HG03095 (cell line): Measurements from ENCODE around the gene TNRC18.

ENCODE experiments used
- ATAC-seq: cut with Tn5 transposase; IDR thresholded peaks from one replicate; pipeline ENCODE4 v1.9.1; 2021; ENCODE audit warnings: moderate library complexity; ENCODE audit not compliant: unreplicated experiment

TNRC18 gene

DNA sequence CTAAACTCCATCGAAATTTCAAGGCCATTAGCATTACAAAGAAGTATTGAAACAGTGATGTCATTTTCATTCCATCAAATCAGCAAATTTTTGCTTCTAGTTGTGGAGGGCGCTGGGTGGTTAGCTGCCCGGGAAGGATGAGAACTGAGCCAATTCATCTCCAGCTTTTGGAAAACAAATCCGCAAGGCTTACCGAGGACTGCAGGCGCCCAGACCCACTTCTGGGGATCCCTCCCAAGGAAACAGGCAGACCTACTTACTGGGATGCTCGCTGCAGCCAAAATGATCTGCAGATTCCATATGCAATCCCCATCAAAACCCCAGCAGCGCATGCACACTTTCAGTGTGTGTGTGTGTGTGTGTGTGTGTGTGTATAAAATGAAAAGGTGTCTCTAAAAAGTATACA is 19.2 kb downstream of the TNRC18 start:
- ATAC-seq: no peak

GRCh38 chr7:5403442-5403841 is 20.2 kb downstream of the TNRC18 start:
- no peak for ATAC-seq

DNA sequence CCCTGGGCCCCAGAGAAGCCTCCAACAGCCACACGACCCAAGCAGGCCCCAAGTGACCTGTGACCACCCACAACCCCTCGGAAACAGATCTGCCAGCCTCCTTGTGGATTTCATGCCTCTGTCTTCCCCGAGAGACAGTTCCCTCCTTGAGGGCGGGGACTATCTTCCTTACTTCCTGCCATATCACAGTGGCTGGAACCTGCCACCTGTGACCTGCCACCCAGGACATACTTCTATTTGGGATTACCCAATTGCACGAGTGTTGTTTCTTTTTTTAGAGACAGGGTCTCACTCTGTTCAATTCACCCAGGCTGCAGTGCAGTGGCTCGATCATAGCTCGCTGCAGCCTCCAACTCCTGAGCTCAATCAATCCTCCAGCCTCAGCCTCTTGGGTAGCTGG is 25.9 kb downstream of the TNRC18 start:
- peak; percentile 9 for ATAC-seq

- ATAC-seq: peak; percentile 80
Observed at GRCh38 chr7:5396999-5397663, 26.5 kb downstream of the TNRC18 start.

DNA sequence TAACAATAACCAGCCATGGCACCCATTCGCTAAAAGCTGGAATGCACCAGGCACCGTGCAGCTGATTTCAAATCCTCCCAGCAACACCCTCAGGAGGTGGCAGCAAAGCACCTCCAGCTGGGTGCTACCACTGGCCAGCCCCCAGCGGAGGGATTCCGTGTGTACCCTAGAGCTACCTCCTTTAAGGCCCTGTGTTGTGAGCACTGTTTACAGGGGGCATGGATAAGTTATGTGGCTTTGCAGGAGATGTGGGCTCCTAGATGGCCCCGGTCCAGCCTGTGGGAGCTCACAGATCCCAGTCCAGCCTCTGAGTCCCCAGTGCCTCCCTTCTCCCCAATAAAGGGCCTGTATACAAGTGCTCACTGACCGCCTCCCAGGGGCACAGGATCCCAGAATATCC is 27.1 kb downstream of the TNRC18 start:
- peak; percentile 51 for ATAC-seq

GRCh38 chr7:5395246-5395645 is 28.4 kb downstream of the TNRC18 start:
- ATAC-seq: no peak

- ATAC-seq: no peak
Observed at GRCh38 chr7:5394264-5395105, 29.1 kb downstream of the TNRC18 start.

GRCh38 chr7:5393748-5394147 is 29.9 kb downstream of the TNRC18 start:
- ATAC-seq: no peak

GRCh38 chr7:5393328-5393727 is 30.3 kb downstream of the TNRC18 start:
- no peak for ATAC-seq

GRCh38 chr7:5390918-5391317 is 32.7 kb downstream of the TNRC18 start:
- ATAC-seq: no peak

GRCh38 chr7:5388905-5389433 is 34.7 kb downstream of the TNRC18 start:
- no peak for ATAC-seq

DNA sequence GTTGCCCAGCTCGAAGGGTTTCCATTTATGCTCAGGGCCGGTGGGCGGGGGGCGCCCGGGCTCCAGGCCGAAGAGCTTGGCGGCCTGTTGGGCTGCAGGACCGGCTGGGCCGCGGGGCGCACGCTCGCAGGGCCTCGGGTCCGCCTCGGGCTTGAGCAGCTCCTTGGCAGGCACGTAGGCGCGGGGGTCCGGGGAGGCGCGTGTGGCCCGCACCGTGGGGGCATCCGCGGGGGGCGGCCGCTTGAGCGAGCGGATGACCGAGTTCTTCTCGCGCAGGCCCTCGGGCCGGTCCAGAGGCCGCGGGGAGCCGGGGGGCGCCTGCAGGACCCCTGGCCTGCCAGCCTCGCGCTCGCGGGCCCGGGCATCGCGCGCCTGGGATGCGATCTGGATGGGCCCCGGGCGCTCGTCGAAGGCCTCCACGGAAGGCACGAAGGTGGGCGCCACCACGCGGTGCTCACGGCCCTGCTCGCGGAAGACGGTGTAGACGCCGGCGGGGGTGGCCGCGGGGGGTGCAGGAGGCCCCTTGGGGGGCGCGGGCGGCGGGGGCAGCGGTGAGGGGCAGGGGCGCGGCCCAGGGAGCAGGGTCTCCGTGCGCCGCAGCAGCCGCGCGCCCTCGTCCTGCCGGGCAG is 35.2 kb downstream of the TNRC18 start:
- ATAC-seq: no peak

GRCh38 chr7:5387711-5388245 is 35.9 kb downstream of the TNRC18 start:
- no peak for ATAC-seq

DNA sequence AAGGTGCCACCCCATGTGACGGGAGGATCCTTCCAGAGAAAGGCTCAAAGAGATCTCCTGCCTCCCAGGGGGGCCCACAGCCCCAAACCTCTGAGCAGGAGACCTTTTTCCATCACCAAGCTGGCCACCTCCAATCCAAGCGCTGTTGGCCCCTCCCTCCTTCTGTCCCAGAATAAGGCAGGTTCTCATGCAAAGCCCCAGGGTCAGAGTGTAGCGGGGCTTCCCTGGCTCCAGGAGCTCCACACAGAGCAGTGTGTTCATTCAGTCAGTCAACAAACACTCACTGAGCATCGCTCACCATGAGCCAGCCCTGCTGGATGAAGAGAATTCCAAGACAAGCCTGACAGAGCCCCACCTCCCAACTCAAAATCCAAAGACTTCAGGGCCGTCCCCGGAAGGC is 39.0 kb downstream of the TNRC18 start:
- no peak for ATAC-seq

GRCh38 chr7:5383314-5384098 is 40.1 kb downstream of the TNRC18 start:
- no peak for ATAC-seq

GRCh38 chr7:5382281-5382892 is 41.2 kb downstream of the TNRC18 start:
- ATAC-seq: no peak

DNA sequence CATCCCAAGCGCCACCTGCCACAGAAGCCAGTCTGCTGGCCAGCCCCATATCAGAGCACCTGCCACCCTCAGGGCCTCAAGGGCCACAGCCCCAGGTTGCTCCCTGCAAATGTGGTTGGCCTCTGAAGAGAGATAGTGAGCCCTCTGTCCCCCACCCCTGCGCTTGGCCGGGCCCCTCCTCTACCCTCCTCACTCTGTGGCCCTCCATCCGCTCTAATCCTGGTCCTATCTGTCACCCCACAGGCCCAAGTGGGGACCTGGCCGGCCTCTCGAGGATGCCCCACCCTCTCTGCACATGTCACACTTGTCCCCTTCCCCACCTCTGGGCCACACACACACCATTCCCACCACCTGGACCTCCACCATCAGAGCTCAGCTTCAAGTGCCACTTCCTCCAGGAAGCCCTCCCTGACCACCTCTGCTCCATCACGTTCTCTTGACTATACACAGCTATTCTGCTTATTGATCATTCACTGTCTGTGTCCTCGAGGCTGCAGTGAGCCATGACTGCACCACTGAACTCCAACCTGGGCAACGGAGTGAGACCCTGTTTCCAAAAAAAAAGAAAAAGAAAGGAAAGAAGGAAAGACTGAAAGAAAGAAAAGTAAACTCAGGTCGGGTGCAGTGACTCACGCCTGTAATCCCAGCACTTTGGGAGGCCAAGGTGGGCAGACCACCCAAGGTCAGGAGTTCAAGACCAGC is 42.4 kb downstream of the TNRC18 start:
- no peak for ATAC-seq

DNA sequence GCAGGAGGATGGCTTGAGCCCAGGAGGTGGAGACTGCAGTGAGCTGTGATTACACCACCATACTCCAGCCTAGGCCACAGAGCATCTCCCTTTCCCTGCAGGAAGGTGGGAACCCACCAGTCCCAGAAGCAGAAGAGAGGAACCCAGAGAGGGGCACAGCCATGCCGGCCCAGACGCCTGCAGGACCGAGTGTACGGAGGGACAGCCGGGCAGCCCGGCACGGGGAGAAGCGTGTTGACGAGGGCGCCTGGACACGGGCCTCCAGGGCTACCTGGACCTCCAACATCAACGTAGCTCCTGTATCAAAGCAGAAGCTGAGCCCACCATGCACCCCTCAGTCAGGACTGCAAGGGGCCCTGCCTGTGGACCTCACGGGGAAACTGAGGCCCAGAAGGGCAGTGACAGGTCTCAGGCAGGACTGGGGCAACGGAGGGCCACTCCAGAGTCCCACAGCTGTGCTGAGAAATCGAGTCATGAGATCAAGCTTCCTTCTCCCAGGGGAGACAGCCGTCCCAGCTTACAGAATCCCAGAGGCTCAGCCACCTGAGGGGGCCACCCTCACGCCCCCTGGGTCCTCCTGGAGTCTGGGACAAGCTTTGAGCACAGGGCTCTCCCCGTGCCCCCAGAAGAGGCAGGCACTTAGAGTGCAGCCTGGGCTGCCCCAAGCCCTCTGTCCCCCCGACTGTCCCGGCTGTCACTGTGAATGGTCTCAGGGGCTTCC is 43.1 kb downstream of the TNRC18 start:
- ATAC-seq: no peak

DNA sequence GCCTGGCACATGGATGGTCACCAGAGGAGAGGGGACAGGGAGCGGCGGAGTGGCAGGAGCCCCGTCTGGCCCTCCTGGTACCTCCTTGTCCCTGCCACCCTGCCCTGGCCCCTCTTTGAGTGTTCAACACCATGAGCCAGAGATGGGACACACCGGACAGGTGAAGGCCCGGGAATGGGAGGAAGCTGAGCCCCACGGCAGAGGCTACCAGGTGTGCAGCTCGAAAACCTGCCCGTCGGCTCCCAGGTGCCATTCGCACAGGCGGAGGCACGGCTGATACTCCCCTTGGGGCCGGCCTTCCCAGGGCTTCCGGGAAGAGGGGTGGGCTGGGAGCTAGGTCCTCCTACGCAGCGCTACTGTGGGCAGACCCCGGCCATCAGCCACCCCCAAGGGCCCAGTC is 44.1 kb downstream of the TNRC18 start:
- ATAC-seq: no peak
